ENCODE data around the gene CYS1.

CYS1 gene

DNA sequence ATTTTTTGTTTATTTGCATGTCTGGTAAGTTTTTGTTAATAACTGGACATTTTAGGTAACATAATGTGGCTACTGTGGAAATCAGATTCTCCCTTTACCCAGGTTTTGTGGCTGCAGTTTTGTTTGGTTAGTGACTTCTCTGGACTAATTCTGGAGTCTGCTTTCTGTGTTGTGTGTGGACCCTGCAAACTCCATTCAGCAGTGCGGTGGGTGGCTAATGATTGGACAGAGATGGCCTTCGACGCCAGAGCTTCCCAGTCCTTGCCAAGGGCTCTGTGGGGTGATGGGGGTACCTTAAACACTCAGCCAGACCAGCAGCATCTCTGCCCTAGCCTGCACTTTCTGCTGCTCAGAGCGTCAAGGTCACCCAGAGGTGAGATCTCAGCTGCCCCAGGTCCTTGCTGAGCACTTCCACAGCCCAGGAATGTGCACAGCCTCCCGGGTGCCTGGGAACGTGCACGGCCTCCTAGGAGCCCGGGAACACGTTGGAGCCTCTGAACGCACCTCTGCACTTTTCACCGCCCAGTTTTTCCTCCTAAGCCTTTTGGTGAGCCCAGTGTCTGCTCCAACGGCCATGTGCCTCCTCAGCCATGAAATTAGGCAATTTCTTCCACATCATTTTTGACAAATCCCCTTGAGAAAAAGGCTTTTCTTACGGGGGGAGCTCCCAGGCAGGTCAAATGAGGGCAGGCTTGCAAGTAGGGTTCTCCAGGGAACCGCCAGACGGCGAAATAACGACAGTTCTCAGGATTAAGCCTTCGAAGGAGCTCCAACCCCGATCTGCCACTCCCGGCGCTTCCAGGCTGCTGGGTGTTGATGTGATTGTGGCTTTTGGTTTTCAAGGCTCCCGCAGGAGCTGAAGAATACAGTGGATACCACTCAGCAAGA, 72.0 kb downstream of the CYS1 start:
- DNase-seq (ENCODE audit: low read depth, low spot score), result no peak
- H3K4me1 ChIP-seq (ENCODE audit: control insufficient read depth, insufficient read depth, low read length), result peaks cover 1% of the 10 kb centered on the region; the same call in 1 of the 2 replicates
- H3K9me3 ChIP-seq (ENCODE audit: control insufficient read depth, insufficient read depth, low read length), result no peaks in the 10 kb centered on the region
- H3K4me3 ChIP-seq (ENCODE audit: low read length), result no peak overlapping the region
- H3K27ac ChIP-seq (ENCODE audit: low read length), result no peak overlapping the region
- H3K27me3 ChIP-seq (ENCODE audit: control insufficient read depth, insufficient read depth, low read length), result no peaks in the 10 kb centered on the region
- H3K36me3 ChIP-seq (ENCODE audit: control insufficient read depth, insufficient read depth, low read length), result no peaks in the 10 kb centered on the region
- no CpG with 5 or more reads among the region's 22 CpGs for WGBS (ENCODE audit: insufficient coverage, insufficient read length)

GRCh38 chr2:10007435-10007834, 72.8 kb downstream of the CYS1 start:
- Histone ChIP-seq H3K4me3 (ENCODE audit: low read length) (no peak overlapping the region), H3K27ac (ENCODE audit: low read length) (no peak overlapping the region), H3K4me1 (ENCODE audit: control insufficient read depth, insufficient read depth, low read length) (peaks cover 1% of the 10 kb centered on the region; the same call in 1 of the 2 replicates), H3K36me3 (ENCODE audit: control insufficient read depth, insufficient read depth, low read length) (no peaks in the 10 kb centered on the region), H3K9me3 (ENCODE audit: control insufficient read depth, insufficient read depth, low read length) (no peaks in the 10 kb centered on the region), H3K27me3 (ENCODE audit: control insufficient read depth, insufficient read depth, low read length) (no peaks in the 10 kb centered on the region)
- no CpG with 5 or more reads among the region's 9 CpGs for WGBS (ENCODE audit: insufficient coverage, insufficient read length)
- no peak for DNase-seq (ENCODE audit: low read depth, low spot score)

Measured in iPS DF 6.9 (cell line).